HK-2 (cell line): Measurements from ENCODE around the gene SERPIND1.
"Not testable (repeated sequence)": the region's sequence is repeated elsewhere in the genome, so short reads cannot be mapped to it uniquely, and the experiment has no call there.

Source experiments
- DNase-seq: peaks from one replicate; pipeline ENCODE4 v3.0.0-alpha.2; 2018; ENCODE audit not compliant: unreplicated experiment

The SERPIND1 gene

DNA sequence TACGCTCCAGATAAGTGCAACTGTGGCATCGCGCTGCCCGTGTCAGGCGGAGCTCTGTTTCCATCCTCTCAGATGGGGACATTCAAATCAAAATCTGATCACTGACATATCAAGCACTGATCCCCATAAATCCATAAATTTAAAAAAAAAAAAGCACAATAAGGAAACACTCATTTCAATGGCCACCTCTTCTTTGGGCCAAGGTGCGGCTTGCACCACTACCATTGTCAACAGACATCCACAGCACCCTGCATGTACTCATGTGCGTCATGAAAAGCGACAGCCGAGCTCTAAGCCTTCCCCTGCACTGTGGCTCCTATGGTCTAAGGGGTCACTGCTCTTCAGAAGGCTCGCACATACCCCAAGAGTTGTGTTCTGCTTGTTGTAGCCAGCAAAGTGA, 26.7 kb upstream of the SERPIND1 start:
- DNase-seq: no peak

DNA sequence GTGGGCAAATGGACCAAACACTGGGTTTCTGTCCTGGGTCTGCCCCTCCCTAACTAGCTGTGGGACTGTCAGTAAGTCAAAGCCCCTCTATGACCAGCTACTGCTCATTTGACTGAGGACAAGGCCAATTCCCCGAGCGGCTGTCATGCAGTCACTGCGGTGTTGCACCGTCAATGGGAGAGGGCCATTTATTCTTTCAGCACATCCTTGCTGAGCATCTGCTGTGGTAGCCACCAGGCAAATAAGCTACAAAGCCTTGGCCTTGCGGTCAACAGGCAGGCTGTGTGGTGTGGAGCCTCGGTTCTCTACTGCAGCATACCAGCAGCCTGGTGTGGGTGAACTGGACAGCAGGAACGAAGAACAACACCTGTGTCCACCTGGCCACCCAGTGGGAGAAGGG, 25.8 kb upstream of the SERPIND1 start:
- DNase-seq: no peak

GRCh38 chr22:20748731-20749428, 25.0 kb upstream of the SERPIND1 start:
- no peak for DNase-seq

GRCh38 chr22:20749453-20749852, 24.5 kb upstream of the SERPIND1 start:
- DNase-seq: no peak

GRCh38 chr22:20750461-20751184, 23.3 kb upstream of the SERPIND1 start:
- DNase-seq: peak; percentile 65

DNA sequence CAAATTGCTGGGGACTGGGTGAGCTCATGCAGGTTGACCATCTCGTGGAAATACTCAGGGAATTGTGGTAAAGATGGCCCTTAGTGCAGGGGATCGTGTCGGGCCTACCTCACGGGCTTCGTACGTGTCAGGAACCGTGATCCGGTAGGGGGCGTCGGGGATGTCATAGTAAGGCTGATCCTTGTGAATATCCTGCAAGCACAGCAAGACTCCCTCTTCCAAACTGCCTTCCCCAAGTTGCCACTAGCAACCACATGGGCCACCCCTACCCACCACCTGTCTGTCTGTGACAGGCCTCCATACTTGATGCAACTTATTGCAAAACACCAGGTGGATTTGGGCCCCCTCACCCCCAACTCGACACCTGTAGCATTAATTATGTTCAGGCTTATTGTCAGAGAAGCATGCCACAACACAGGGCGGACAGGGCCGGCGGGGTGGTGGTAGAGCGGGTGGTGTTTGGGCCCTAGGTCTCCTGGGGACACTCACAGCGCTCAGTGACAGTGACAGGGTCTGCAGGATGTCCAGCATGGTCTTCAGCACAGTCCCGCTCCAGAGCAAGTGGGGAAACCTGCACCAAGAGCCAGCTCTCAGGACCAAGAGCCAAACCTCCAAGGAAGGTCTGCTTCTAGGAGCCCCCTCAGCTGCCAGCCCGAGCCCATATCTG, 22.6 kb upstream of the SERPIND1 start:
- DNase-seq: no peak

DNA sequence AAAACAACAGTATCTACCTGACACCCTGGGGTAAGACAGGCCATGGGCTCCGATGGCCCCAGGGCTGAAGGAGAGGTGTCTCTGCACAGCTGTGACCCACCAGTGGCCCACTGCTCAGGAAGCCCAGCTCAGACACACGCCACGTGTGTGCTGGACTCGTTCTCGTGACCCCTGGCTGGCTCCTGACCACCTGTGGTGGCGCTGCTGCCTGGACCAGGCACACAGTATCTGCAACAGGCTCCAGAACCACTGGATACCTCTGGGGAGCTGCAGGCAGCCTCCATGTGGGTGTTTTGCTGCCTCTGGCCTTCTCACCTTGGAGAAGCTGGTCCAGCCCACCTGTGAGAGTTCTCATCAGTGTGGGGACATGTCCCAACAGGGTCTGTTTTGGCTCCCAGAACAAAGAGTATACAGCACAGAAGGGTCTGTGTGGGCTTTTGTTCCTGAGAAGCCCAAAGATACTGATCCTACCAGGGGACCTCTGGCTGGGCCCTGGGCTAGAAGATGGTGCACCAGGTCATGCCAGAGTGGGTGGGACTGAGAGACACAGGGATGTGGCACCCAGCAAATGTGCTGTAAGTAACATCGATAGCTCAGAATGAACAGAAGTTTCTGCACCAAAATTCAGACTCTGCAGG, 21.7 kb upstream of the SERPIND1 start:
- DNase-seq: no peak

DNA sequence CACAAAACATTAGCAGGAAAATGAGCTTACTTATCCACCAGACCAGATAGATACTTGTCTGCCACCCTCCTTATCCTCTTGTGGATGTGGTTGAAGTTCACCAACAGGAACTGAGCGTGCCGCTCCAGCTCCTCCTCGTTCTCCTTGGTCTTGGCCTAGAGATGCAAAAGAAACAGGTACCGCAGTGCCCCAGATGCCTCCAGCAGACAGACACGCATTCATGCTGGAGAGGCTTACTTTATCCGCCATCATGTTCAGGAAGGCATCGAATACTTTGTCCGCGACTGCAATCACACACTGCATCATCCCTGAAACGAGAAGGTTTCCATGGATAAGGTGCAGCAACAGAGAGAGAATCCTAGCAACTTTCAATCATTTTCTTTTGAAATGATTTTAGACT, 21.0 kb upstream of the SERPIND1 start:
- no peak for DNase-seq

- no peak for DNase-seq
Measured at GRCh38 chr22:20756846-20757245, 17.1 kb upstream of the SERPIND1 start.

DNA sequence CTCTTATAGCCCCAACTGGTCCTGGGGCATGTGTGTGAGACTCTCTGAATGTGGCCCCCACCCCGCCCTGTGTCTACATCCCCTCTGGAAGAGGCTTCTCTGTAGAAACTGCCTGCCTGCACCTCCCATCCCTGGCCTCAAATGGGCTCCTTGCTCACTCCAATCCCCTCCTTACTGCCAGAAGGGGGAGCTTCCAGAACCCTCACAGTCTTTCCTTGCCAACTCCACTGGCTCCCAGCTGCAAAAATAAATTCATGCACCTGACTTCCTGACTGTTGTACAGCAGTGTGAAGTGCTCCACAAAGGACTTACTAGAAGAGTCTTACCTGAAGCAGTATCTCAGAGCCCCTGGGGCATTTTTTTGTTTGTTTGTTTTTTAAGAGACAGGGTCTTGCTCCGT, 15.2 kb upstream of the SERPIND1 start:
- no peak for DNase-seq

- no peak for DNase-seq
Measured at GRCh38 chr22:20760084-20760483, 13.8 kb upstream of the SERPIND1 start.

DNA sequence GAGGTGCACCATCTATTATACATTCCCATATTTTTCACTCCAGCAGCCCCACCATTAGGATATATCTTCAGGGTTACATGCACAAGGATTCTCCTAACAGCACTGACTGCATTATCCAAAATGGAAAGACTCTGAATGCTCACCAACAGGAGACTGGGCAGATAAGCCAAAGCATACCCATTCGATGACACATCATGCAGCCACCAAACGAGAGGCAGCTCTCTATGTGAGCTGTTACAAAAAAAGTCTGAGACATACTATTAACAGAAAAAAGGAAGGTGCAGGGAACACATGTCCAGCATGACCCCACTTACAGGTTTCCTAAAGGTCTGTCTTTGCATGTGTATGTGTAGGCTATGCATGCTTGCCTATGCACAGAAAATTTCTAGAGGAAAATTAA, 12.4 kb upstream of the SERPIND1 start:
- no peak for DNase-seq

DNA sequence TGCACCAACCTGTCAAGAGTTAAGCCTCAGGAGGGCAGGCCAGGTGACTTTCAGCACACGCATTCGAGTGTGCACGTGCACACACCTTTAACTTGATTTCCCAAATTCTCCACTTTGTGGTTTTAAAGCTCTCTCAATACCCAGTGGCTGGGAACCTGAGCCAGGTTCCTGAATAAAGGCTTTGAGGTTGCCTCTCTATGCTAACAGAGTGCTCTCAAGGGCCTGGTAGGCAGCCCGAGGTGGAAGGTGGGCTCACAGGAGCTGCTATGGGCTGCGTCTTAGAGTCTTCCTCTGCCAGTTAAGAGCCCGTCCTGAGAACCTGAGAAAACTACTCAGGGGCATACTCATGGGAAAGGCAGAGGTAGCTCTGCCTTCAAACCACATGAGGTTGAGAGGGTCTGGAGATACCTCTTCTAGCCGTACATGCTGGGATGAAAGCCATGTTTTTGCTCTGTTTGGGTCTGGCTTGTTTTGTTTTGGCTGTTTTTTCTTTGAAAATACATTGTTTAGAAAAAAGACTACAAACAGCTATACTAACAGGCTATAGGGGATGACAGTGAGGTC, 11.6 kb upstream of the SERPIND1 start:
- no peak for DNase-seq

DNA sequence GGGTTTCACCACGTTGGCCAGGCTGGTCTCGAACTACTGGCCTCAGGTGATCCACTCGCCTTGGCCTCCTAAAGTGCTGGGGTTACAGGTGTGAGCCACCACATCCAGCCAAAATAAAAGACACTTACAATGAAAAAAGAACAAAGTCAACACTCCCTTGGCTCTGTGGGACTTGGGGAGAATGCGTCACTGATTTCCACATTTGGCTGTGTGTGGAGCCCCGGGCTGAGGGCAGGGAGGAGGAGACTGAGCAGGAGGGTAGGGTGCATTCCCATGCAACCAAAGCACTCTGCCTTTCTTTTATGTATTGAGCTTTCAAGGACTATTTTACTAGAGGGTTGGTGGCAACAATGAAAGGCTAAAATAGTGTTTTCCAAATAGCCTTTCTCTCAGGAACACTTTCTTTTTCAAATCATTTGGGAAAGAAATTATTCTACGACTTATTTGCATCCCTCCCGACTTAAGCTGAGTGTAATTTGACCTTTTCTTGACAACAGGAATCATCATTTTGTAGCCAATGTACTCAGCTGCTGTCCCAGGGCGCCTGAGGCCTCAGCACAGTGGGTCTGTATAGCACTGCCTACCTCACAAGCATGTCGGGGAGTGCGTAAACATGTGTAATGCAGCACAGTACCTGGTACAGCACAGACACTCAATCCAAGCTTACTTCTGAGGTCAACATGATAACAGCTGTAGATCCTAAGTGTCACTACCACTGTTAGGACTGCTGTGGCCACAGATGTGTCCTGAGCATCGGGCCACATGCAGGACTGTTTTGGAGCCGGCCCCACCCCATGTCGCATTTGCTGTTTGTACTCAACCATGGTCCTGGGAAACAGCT, 10.1 kb upstream of the SERPIND1 start:
- DNase-seq: no peak

DNA sequence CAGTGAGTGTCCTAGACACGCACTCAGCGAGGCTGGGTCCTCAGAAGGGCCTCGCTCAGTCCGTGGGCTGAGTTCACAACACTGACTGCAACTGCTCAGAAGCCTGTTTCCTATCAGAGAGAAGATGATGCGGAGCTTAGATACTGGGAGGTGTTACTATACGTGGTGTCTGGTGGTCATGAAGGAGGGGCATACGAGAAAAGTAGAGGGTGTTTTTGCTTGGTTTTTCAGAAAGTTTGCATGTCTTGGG, 9.5 kb upstream of the SERPIND1 start:
- DNase-seq: no peak

DNA sequence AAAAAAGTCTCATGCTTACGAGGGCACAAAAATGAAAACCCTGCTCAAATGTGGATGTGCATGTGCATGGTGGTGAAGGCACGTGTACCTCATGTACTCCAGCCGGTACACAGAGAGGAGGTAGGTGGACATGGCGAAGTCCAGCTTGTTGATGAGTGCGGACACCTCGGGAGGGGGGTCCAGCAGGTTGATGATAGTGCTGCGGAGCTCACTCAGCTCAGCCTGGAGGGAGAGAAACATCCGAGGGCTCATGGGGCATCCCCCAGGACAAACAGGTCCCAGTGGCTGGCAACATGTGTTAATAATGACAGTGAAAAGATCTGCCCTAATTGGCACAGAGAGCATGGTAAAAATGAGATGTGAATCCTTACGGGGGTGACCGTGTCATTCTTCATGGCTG, 9.2 kb upstream of the SERPIND1 start:
- no peak for DNase-seq

- DNase-seq: no peak
Measured at GRCh38 chr22:20765938-20766337, 8.0 kb upstream of the SERPIND1 start.

DNA sequence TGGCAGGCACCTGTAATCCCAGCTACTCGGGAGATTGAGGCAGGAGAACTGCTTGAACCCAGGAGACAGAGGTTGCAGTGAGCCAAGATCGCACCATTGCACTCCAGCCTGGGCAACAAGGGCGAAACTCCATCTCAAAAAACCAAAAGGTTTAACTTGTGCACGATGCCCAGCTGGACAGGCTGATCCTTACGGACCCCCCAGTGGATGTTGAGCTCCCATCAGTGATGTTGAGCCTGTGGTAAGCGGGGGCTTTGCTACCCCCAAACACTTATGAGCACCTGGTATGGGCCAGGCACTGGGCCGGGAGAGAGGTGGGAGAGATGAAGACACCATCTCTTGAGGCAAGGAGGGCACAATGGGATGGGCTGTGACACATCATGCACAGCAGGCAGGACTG, 7.4 kb upstream of the SERPIND1 start:
- no peak for DNase-seq

DNA sequence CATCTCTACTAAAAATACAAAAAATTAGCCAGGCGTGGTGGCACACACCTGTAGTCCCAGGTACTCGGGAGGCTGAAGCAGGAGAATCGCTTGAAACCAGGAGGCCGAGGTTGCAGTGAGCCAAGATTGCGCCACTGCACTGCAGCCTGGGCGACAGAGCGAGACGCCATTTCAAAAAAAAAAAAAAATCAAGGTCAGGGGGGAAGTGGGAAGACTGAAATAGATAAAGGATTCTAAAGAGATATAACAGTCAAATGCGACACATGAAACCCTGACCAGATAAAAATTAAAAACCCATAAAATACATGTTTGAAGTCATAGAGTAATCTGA, 4.5 kb upstream of the SERPIND1 start:
- DNase-seq: not testable (repeated sequence)

- no peak for DNase-seq
Measured at GRCh38 chr22:20771918-20772625, 1.8 kb upstream of the SERPIND1 start.

GRCh38 chr22:20774882-20775281, 969 bp downstream of the SERPIND1 start:
- DNase-seq: no peak
